ENCODE measurements around the gene ZNF331.

ZNF331 gene

GRCh38 chr19:53577968-53578367 is 40.0 kb downstream of the ZNF331 start:
- DNase-seq, result no peak

- no peak for DNase-seq
Observed at GRCh38 chr19:53579518-53579917, 41.6 kb downstream of the ZNF331 start.

GRCh38 chr19:53580871-53581835 is 43.2 kb downstream of the ZNF331 start:
- DNase-seq, result no peak

GRCh38 chr19:53581871-53582279 is 43.9 kb downstream of the ZNF331 start:
- DNase-seq, result no peak

- no peak for DNase-seq
Observed at GRCh38 chr19:53583181-53583580, 45.2 kb downstream of the ZNF331 start.

- DNase-seq, result no peak
Observed at GRCh38 chr19:53586277-53586691, 48.3 kb downstream of the ZNF331 start.

- DNase-seq, result no peak
Observed at GRCh38 chr19:53594811-53595509, 57.0 kb downstream of the ZNF331 start.

- DNase-seq, result no peak
Observed at GRCh38 chr19:53595510-53595867, 57.5 kb downstream of the ZNF331 start.

GRCh38 chr19:53596056-53596455 is 58.1 kb downstream of the ZNF331 start:
- no peak for DNase-seq

- no peak for DNase-seq
Observed at GRCh38 chr19:53597023-53597422, 59.1 kb downstream of the ZNF331 start.

GRCh38 chr19:53598361-53598760 is 60.4 kb downstream of the ZNF331 start:
- DNase-seq, result no peak

GRCh38 chr19:53600217-53600616 is 62.3 kb downstream of the ZNF331 start:
- DNase-seq, result no peak

- no peak for DNase-seq
Observed at GRCh38 chr19:53606031-53606430, 68.1 kb downstream of the ZNF331 start.

GRCh38 chr19:53608381-53608780 is 70.4 kb downstream of the ZNF331 start:
- no peak for DNase-seq

GRCh38 chr19:53612762-53613526 is 75.0 kb downstream of the ZNF331 start:
- DNase-seq, result no peak

GRCh38 chr19:53621885-53622740 is 84.2 kb downstream of the ZNF331 start:
- DNase-seq, result no peak

GRCh38 chr19:53624771-53625545 is 87.0 kb downstream of the ZNF331 start:
- no peak for DNase-seq

GRCh38 chr19:53626486-53626885 is 88.5 kb downstream of the ZNF331 start:
- DNase-seq, result no peak

GRCh38 chr19:53626976-53627375 is 89.0 kb downstream of the ZNF331 start:
- no peak for DNase-seq
